HG03139 (cell line): ENCODE measurements around the gene RNF111.
"Not testable (repeated sequence)": the region's sequence is repeated elsewhere in the genome, so short reads cannot be mapped to it uniquely, and the experiment has no call there.

Source experiments
- ATAC-seq: cut with Tn5 transposase; IDR thresholded peaks from one replicate; pipeline ENCODE4 v1.9.1; 2021; ENCODE audit not compliant: unreplicated experiment

The RNF111 gene

DNA sequence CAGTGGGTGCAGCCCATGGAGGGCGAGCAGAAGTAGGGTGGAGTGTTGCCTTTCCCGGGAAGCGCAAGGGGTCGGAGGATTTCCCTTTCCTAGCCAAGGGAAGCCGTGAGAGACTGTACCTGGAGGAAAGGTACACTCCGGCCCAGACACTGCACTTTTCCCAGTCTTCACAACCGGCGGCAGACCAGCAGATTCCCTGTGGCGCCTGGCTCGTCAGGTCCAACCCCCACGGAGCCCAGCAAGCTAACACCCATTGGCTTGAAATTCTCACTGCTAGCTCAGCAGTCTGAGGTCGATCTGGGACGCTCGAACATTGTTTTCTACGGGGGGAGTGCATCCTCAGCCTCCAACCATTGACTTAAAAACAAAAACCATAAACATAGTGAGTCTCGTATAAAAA is 144.0 kb downstream of the RNF111 start:
- no peak for ATAC-seq

DNA sequence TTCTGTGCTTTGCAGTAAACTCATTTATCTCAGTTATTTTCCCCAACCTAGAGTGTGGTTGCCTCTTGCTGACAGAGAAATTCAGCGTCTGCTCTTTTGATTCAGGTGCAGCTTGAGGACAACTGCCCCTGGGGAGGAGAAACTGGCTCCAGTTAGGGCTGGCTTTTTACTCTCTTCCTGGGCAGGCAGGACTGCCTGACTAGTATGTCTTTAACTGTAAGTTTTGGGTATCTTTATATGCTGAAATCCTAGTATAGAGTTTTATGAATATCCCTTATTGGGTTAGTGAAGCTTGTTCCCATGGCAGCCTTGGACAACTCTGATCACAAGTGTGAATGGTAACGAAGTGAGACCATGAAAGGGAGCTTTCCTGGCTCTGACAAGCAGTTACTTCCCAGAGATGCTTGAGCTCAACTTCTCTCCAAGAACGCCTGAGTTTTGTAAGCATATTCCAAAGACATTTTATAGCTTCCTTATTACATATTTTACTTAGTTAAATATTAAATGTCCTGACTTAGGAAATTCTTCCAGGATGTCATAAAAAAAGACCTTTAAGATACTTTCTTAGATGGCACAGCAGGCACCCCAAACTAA is 144.6 kb downstream of the RNF111 start:
- no peak for ATAC-seq

DNA sequence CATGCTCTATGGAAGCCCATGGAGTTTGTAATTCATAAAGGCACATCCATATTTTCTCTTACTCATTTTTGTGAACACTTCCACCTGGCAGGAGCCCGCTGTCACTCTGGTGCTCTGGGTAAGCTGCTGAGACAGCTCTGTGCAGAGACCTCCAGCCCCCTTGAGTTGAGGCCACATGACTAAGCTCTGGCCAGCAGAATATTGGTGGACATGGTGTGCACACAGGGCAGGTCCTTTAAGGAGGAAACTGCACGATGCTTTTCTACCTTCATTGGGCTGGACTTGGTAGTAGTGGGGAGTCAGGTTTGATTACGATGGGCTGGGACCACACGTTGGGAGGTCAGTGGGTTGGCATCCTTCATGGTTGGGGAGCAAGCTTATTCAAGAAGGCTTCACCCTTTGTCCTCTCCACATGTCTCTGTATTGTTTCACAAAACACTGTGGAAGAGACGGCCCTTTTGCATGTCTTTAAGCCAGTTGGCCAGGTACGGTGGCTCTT is 146.5 kb downstream of the RNF111 start:
- no peak for ATAC-seq

DNA sequence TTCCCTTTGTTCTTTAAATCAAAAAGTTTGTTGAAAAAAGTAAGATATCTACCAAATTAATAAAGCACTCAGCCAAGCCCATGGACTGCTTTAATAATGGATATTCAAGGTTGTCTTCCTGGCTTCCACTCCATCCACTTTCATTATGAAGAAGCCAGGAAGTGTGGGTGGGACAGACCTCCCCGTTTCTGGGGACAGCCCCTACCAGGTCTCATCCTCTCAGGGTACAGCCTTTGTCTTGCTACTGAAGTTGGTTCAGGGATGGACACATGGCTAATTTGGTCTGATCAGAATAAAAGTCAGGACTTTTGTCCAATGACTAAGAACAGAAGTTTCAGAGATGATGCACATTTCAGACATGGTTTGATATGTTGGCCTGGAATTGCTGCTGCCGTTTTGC is 150.1 kb downstream of the RNF111 start:
- ATAC-seq: no peak

DNA sequence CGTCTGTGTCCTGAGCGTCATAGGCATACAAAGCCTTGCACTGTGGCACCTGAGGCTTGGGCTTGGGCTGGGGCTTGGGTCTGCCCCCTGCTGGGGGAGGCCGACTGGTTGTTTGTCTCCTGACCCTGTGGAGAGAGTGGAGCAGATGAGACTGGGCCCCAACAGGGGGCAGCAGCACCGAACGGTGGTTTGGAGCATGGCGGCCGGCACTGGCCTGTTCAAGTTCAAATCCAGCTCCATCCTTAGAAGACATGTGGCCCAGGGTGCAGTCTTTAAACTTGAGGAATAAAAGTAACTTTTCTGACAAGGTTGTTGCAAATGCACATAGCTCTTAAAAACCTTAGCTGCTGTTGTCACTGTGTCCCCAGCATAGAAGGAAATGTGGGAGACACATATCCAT is 150.8 kb downstream of the RNF111 start:
- no peak for ATAC-seq

DNA sequence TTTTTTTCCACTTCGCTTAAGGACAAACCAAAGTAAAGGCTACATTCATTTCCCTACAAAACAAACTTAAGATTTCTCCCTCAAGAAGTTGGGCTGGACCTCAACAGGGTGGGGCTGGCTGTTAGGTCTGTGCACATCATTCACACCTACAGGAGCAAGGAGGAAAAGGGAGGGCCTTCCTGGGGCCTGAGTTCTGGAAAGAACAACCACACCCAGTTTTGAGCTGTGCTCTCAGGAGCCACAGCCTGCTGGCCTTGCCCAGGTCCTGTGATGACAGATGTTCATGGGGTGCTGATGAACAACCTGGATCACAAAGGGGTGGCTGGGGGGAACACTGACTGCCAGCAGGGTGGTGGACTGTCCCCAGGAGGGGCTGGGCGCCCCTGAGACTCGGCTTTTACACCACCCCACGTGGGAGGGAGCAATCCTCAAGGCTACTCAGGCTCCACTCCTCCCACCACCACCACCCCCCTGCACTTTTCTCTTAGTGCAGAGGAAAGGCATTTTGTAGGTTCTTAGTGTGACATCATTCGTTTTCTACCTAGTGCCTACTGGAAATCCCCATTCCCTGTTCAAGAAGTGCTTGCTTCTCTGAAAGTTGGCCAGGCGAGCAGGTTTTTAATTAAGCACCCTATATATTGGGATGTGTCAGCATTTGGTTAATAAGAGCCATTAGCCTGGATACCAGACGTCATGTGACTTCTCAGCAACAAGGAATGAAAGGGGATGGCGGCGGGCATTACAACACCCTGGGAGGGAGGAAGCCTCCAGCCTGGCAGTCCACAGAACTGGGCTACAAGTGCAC is 153.2 kb downstream of the RNF111 start:
- no peak for ATAC-seq

DNA sequence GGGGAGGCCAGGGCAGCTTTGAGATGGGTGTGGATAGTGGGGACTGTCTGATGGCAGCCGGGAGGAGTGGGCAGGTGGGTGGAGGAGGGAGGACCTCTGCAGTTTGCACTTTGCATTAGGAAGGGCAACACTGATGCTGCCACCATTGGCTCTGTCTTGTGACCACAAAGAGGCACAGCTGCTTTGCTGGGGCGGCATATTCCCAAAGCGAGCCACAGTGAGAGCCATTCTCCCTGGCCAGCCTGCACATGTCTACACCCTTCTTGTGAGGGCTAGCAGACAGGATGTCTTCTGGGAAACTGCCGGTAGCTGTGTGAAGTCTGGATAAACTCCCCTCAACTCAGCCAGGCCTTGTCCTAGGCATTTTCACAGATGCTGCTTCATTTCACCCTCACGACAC is 155.8 kb downstream of the RNF111 start:
- no peak for ATAC-seq

DNA sequence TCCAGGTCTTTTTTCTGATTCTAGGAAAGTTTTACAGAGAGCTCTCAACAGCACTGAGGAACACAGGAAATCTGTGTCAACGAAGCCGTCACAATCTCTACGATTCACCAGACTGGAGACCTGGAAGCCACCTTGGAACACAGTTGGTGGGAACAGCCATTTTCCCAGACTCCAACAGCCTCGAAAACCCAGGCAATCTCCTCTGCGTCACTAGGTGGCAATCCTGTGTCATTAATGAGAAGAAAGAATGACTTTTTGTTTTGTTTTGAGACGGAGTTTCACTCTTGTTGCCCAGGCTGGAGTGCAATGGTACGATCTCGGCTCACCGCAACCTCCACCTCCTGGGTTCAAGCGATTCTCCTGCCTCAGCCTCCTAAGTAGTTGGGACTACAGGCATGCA is 157.1 kb downstream of the RNF111 start:
- ATAC-seq: not testable (repeated sequence)
